IMR-90 (cell line): Measurements from ENCODE around the gene AOPEP. TPM values are rescaled to one million over a fixed set of nuclear protein-coding genes. Genes with fewer than 3 reads are reported as not detected.

Source experiments
- ATAC-seq: fragments of 200-7000 bp; cut with Tn5 transposase; 2 replicates; pipeline ENCODE4 v1.9.1; 2020; ENCODE audit warnings: low read depth, mild to moderate bottlenecking, moderate library complexity
- BruUV-seq: library from RNA; stranded (reverse); fragments of 400-500 nt; replicated peaks from 2 replicates; lab custom pipeline; 2021; lab: Mats Ljungman, UMichigan
- CTCF ChIA-PET: fragments of 300-600 bp; formaldehyde crosslinking; extraction: SDS; loops from one replicate; lab custom pipeline; 2021; ENCODE audit warnings: antibody characterized with exemption; lab: Yijun Ruan, JAX
- POLR2A ChIA-PET: fragments of 300-600 bp; sonication (Branson Sonifier 250); formaldehyde crosslinking; loops from one replicate; lab custom pipeline; 2022; ENCODE audit warnings: antibody characterized with exemption; ENCODE audit not compliant: unreplicated experiment; lab: Charles Lee
- DNase-seq: peaks from one replicate; pipeline ENCODE4 v3.0.0; 2013
- H2AFZ ChIP-seq: replicated peaks from 2 replicates; pipeline ENCODE3; 2013; ENCODE audit warnings: low read length, mild to moderate bottlenecking; ENCODE audit not compliant: poor library complexity
- H2AK5ac ChIP-seq: 2 replicates; pipeline ENCODE4 v1.6.1; 2013; ENCODE audit warnings: low read depth, low read length, inconsistent platforms
- H2AK9ac ChIP-seq: replicated peaks from 2 replicates; pipeline ENCODE3; 2013; ENCODE audit warnings: mild to moderate bottlenecking, low read depth, low read length, moderate library complexity; ENCODE audit not compliant: poor library complexity
- H2BK120ac ChIP-seq: 2 replicates; pipeline ENCODE4 v1.6.1; 2013; ENCODE audit warnings: low read depth, low read length, inconsistent platforms
- H2BK15ac ChIP-seq: 3 replicates; pipeline ENCODE4 v1.6.1; 2013; ENCODE audit warnings: low read depth, low read length, inconsistent platforms
- H2BK20ac ChIP-seq: 2 replicates; pipeline ENCODE4 v1.6.1; 2013; ENCODE audit warnings: low read depth, mild to moderate bottlenecking, inconsistent platforms, low read length, moderate library complexity
- H2BK5ac ChIP-seq: 2 replicates; pipeline ENCODE4 v1.6.1; 2013; ENCODE audit warnings: mild to moderate bottlenecking, low read depth, low read length, inconsistent platforms; ENCODE audit not compliant: poor library complexity, severe bottlenecking
- H3K14ac ChIP-seq: replicated peaks from 2 replicates; pipeline ENCODE4 v1.6.1; 2013; ENCODE audit warnings: low read depth, low read length, inconsistent platforms
- H3K18ac ChIP-seq: 2 replicates; pipeline ENCODE4 v1.6.1; 2013; ENCODE audit warnings: low read depth, low read length, control low read depth
- H3K23ac ChIP-seq: 2 replicates; pipeline ENCODE4 v1.6.1; 2013; ENCODE audit warnings: low read depth, low read length, inconsistent platforms
- H3K27ac ChIP-seq: 2 replicates; pipeline ENCODE4 v1.5.1; 2013; ENCODE audit warnings: mild to moderate bottlenecking, control low read depth, low read length; ENCODE audit not compliant: insufficient read depth
- H3K27me3 ChIP-seq: 2 replicates; pipeline ENCODE4 v1.6.1; 2013; ENCODE audit warnings: low read length; ENCODE audit not compliant: control insufficient read depth, insufficient read depth
- H3K36me3 ChIP-seq: 2 replicates; pipeline ENCODE4 v1.6.1; 2013; ENCODE audit warnings: low read length, mixed read lengths; ENCODE audit not compliant: control insufficient read depth, insufficient read depth
- H3K4ac ChIP-seq: 2 replicates; pipeline ENCODE4 v1.6.1; 2013; ENCODE audit warnings: low read depth, low read length, inconsistent platforms
- H3K4me1 ChIP-seq: 2 replicates; pipeline ENCODE4 v1.6.1; 2013; ENCODE audit warnings: low read length, mixed read lengths; ENCODE audit not compliant: control insufficient read depth, insufficient read depth
- H3K4me2 ChIP-seq: 2 replicates; pipeline ENCODE4 v1.6.1; 2013; ENCODE audit warnings: low read depth, mild to moderate bottlenecking, control low read depth, low read length, moderate library complexity
- H3K4me3 ChIP-seq: 2 replicates; pipeline ENCODE4 v1.5.1; 2013; ENCODE audit warnings: low read depth, mild to moderate bottlenecking, control low read depth, low read length, moderate library complexity; ENCODE audit not compliant: insufficient read depth
- H3K56ac ChIP-seq: 2 replicates; pipeline ENCODE4 v1.6.1; 2013; ENCODE audit warnings: low read length, inconsistent platforms; ENCODE audit not compliant: insufficient read depth; ENCODE audit errors: extremely low read depth
- H3K79me1 ChIP-seq, 2 experiments: 2 replicates each; pipeline ENCODE4 v1.6.1; 2013; ENCODE audit warnings: low read length in 2 of 2, inconsistent platforms in 1 of 2, low read depth in 1 of 2
- H3K9ac ChIP-seq: 2 replicates; pipeline ENCODE4 v1.6.1; 2013; ENCODE audit warnings: low read depth, low read length, control low read depth
- H3K9me1 ChIP-seq: 2 replicates; pipeline ENCODE4 v1.6.1; 2013; ENCODE audit warnings: low read length, inconsistent platforms; ENCODE audit not compliant: insufficient read depth
- H3K9me3 ChIP-seq: 2 replicates; pipeline ENCODE4 v1.6.1; 2013; ENCODE audit warnings: low read length; ENCODE audit not compliant: control insufficient read depth, insufficient read depth
- H4K20me1 ChIP-seq: 2 replicates; pipeline ENCODE4 v1.6.1; 2013; ENCODE audit warnings: low read length, inconsistent platforms; ENCODE audit not compliant: insufficient read depth
- H4K5ac ChIP-seq: 2 replicates; pipeline ENCODE4 v1.6.1; 2013; ENCODE audit warnings: mild to moderate bottlenecking, low read depth, low read length, control low read depth
- H4K8ac ChIP-seq, 2 experiments: 2 replicates each; pipeline ENCODE4 v1.6.1; 2013; ENCODE audit warnings: low read depth in 2 of 2, low read length in 2 of 2, control low read depth in 1 of 2, inconsistent platforms in 1 of 2
- H4K91ac ChIP-seq: 2 replicates; pipeline ENCODE4 v1.6.1; 2013; ENCODE audit warnings: low read depth, low read length, inconsistent platforms; ENCODE audit not compliant: insufficient read depth
- BHLHE40 ChIP-seq: fragments of 150-350 bp; IDR thresholded peaks from 2 replicates; pipeline ENCODE4 v1.6.1; 2016; ENCODE audit warnings: mild to moderate bottlenecking, low read depth, low read length
- FOS ChIP-seq: fragments of 150-350 bp; IDR thresholded peaks from 2 replicates; pipeline ENCODE4 v1.6.1; 2016; ENCODE audit warnings: low read depth, low read length
- MAFK ChIP-seq: IDR thresholded peaks from 2 replicates; pipeline ENCODE4 v1.6.1; 2012; ENCODE audit warnings: low read depth, low read length, improper control_type of control experiment
- MAZ ChIP-seq: IDR thresholded peaks from 2 replicates; pipeline ENCODE4 v1.6.1; 2012; ENCODE audit warnings: low read depth, mild to moderate bottlenecking, low read length, improper control_type of control experiment, moderate library complexity, borderline replicate concordance
- RAD21 ChIP-seq: IDR thresholded peaks from 2 replicates; pipeline ENCODE4 v1.6.1; 2012; ENCODE audit warnings: low read length, improper control_type of control experiment
- RFX5 ChIP-seq: IDR thresholded peaks from 2 replicates; pipeline ENCODE4 v1.8.0; 2012; ENCODE audit warnings: low read depth, mild to moderate bottlenecking, low read length, moderate library complexity
- SMC3 ChIP-seq: fragments of 150-350 bp; IDR thresholded peaks from 2 replicates; pipeline ENCODE4 v1.6.1; 2016; ENCODE audit warnings: low read depth, mild to moderate bottlenecking, antibody characterized with exemption, low read length, moderate library complexity
- WGBS, 2 experiments: methylation state at CpG; one replicate each; pipeline versions ENCODE4 v1.1.5 to v1.1.7; 2013; ENCODE audit warnings: missing lambda C conversion rate in 2 of 2; ENCODE audit not compliant: insufficient read length in 1 of 2; ENCODE audit errors: extremely low coverage in 2 of 2; 5-methylcytosine and 5-hydroxymethylcytosine counted together
- dilution Hi-C: fragments of 300-500 bp; cut with HindIII; formaldehyde crosslinking; loops from one replicate; pipeline ENCODE4 v1.14.3; 2018; ENCODE audit warnings: low sequenced_read_pairs; ENCODE audit not compliant: unreplicated experiment
- in situ Hi-C: fragments of 300-500 bp; cut with MboI; formaldehyde crosslinking; loops from 3 replicates; pipeline ENCODE4 v1.14.3; 2019; ENCODE audit warnings: low sequenced_read_pairs, inconsistent platforms, mixed read lengths
- intact Hi-C: fragments of 100-400 bp; cut with micrococcal nuclease; formaldehyde crosslinking; loops from 2 replicates; pipeline ENCODE4 v1.10.0; 2022
- polyA plus RNA-seq, 3 experiments: library from polyadenylated mRNA; depleted of rRNA; stranded (reverse); fragments of >200 nt; gene quantifications; 2 replicates each; pipeline ENCODE4 v1.2.3, GENCODE V29; 2012; ENCODE audit warnings: low replicate concordance in 1 of 3
- total RNA-seq: library from RNA; depleted of rRNA; stranded (reverse); fragments of >200 nt; gene quantifications from 2 replicates; pipeline ENCODE4 v1.2.3, GENCODE V29; 2012

AOPEP gene
- total and polyA plus RNA-seq, 2 of the 4 experiments (the other 2 are of a cell fraction) = 34.9 to 38.7 TPM

DNA sequence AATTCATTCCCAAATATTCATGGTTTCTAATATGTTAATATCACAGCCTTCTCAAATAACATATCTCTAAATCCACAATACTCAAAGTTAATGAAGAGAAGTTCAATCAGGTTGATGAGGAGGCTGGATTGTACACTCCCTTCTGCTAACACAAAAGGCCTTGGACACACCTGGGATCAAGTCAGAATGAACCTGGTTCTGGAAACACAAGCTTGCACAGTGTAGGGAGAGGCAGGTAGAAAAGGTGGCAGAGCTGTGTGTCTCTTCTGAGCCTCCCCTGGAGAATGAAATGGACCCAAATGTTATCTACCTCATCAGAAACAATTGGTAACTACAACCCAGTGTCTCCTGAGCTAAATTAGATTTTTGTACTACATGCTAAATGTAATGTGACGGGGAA lies 46.5 kb upstream of the AOPEP start:
- ChIA-PET CTCF (interaction anchor here (1.4 to 3.4 kb wide), 3 partner anchors 346 to 488 kb away, joined by 4 to 47 read pairs (median 11); no protein-coding TSS in a partner anchor), POLR2A (no interaction called here)
- no peak overlapping the region for H3K27ac ChIP-seq
- WGBS, 2 experiments = no CpG with 5 or more reads among the region's 1 CpG
- dilution Hi-C loops = no loop called here
- no peak overlapping the region for H3K14ac ChIP-seq
- H2AFZ ChIP-seq = no peak overlapping the region
- no peak overlapping the region for H4K5ac ChIP-seq
- no peaks in the 10 kb centered on the region for H4K20me1 ChIP-seq
- TF ChIP-seq RAD21 (no peak), SMC3 (no peak), MAZ (no peak), RFX5 (no peak), BHLHE40 (no peak), MAFK (no peak), FOS (no peak)
- no peak overlapping the region for H2BK5ac ChIP-seq
- H3K9me3 ChIP-seq = no peaks in the 10 kb centered on the region
- no peak overlapping the region for H2BK120ac ChIP-seq
- in situ Hi-C loops = loop anchor here (5.0 to 10.0 kb wide), 2 partner anchors 325 to 447 kb away; no protein-coding TSS in a partner anchor
- H3K4me3 ChIP-seq = no peak overlapping the region
- H2BK15ac ChIP-seq = peak overlapping the region; percentile 42; the same call in 1 of the 3 replicates
- BruUV-seq = no TSS peak
- no peak overlapping the region for H3K4ac ChIP-seq
- H2BK20ac ChIP-seq = 0 out of 2 replicates have a peak overlapping the region, but pooled peaks have one; percentile 22
- H3K23ac ChIP-seq = 0 out of 2 replicates have a peak overlapping the region, but pooled peaks have one; percentile 32
- no peaks in the 10 kb centered on the region for H3K79me1 ChIP-seq
- no peak overlapping the region for H4K8ac ChIP-seq
- H3K18ac ChIP-seq = peak overlapping the region; percentile 43; the same call in 1 of the 2 replicates
- no peaks in the 10 kb centered on the region; the same call in 1 of the 2 replicates for H3K27me3 ChIP-seq
- ATAC-seq (no peak), DNase-seq (no peak)
- H3K36me3 ChIP-seq = no peaks in the 10 kb centered on the region
- H3K4me2 ChIP-seq = no peak overlapping the region
- no peak overlapping the region for H2AK9ac ChIP-seq
- intact Hi-C loops = loop anchor here (2.0 to 5.0 kb wide), 4 partner anchors 103 to 397 kb away; no protein-coding TSS in a partner anchor
- H3K56ac ChIP-seq = no peak overlapping the region
- H3K4me1 ChIP-seq = peaks cover 5% of the 10 kb centered on the region
- no peaks in the 10 kb centered on the region for H3K9me1 ChIP-seq
- H4K91ac ChIP-seq = no peak overlapping the region
- H2AK5ac ChIP-seq = no peak overlapping the region
- no peak overlapping the region for H3K9ac ChIP-seq
